ENCODE measurements around the gene GSG1L. TPM values are rescaled to one million over a fixed set of nuclear protein-coding genes. Genes with fewer than 3 reads are reported as not detected.

The GSG1L gene
- total and polyA plus RNA-seq, 9 of the 15 experiments (the other 6 are each of a cell fraction or from before 2014, with no cell fraction given), result not detected

- no peaks in the 10 kb centered on the region for H3K9me1 ChIP-seq (ENCODE audit: control insufficient read depth, insufficient read depth, low read length)
- no peaks in the 10 kb centered on the region for H3K79me2 ChIP-seq (ENCODE audit: control insufficient read depth, insufficient read depth, low read length)
- no peak for ATAC-seq
- intact Hi-C loops (cut with micrococcal nuclease), result no loop called here
- in situ Hi-C loops (cut with MboI), result no loop called here
- H3K36me3 ChIP-seq (ENCODE audit: control insufficient read depth, insufficient read depth, low read length), result no peaks in the 10 kb centered on the region
- CTCF ChIA-PET (ENCODE audit: low intra/inter-chr PET ratio), result no interaction called here
- no peaks in the 10 kb centered on the region; the same call in 1 of the 2 replicates for H4K20me1 ChIP-seq (replicated peaks; ENCODE audit: control insufficient read depth, insufficient read depth, low read length)
- BruUV-seq (replicated peaks), result no TSS peak
- POLR2A ChIA-PET, result interaction anchor here (0.8 kb wide), 1 partner anchor 58 kb away, joined by 3 read pairs; no protein-coding TSS in a partner anchor
- no peak for DNase-seq (ENCODE audit: extremely low read depth in 1 of 4, low spot score in 3 of 4)
- no peak overlapping the region for H3K27ac ChIP-seq (ENCODE audit: extremely low read depth, low read depth, low read length)
- no peaks in the 10 kb centered on the region for H3K9me3 ChIP-seq (replicated peaks; ENCODE audit: control insufficient read depth, insufficient read depth, low read depth, low read length)
- no peak overlapping the region for H3K9ac ChIP-seq (ENCODE audit: insufficient read depth in 1 of 2, low read depth in 2 of 2, low read length in 2 of 2)
- no peaks in the 10 kb centered on the region for H3K4me1 ChIP-seq (replicated peaks in 1 of 2; ENCODE audit: control insufficient read depth in 2 of 2, insufficient read depth in 2 of 2, low read length in 2 of 2)
- WGBS (ENCODE audit: insufficient coverage, low coverage, missing lambda C conversion rate), result 0% methylated on average over 7 of the region's 7 CpGs
- no peak overlapping the region for H2AFZ ChIP-seq (ENCODE audit: low read depth, low read length)
- H3K27me3 ChIP-seq (ENCODE audit: control insufficient read depth in 2 of 2, insufficient read depth in 2 of 2, low read length in 2 of 2), result peaks cover 16 to 40% of the 10 kb centered on the region in 2 experiments; a peak in 4 of 5 replicates
- no peak overlapping the region for H3K4me3 ChIP-seq
- FAIRE-seq, result no peak
- no peak overlapping the region for H3K4me2 ChIP-seq (ENCODE audit: insufficient read depth, low read length)
- TF ChIP-seq SAFB (IDR thresholded peaks at IDR 0.05; ENCODE audit: borderline replicate concordance, low read depth, low read length) (no peak), TOE1 (IDR thresholded peaks at IDR 0.05; ENCODE audit: borderline replicate concordance) (no peak), TOE1 (CRISPR knock-in tag; IDR thresholded peaks at IDR 0.05; ENCODE audit: borderline replicate concordance, low read depth) (no peak), ARHGAP35 (IDR thresholded peaks at IDR 0.05; ENCODE audit: partially characterized antibody) (no peak), GABPB2 (CRISPR knock-in tag; conservative IDR thresholded peaks at IDR 0.05) (no peak), BCLAF1 (IDR thresholded peaks at IDR 0.05; ENCODE audit: borderline replicate concordance in 1 of 2, control insufficient read depth in 1 of 2, low read depth in 2 of 2, low read length in 1 of 2) (no peak), HDAC3 (IDR thresholded peaks at IDR 0.05; ENCODE audit: borderline replicate concordance, partially characterized antibody) (no peak), U2AF1 (optimal IDR thresholded peaks at IDR 0.05; ENCODE audit: low read depth, low read length) (no peak), HEY1 (CRISPR knock-in tag; IDR thresholded peaks at IDR 0.05; ENCODE audit: borderline replicate concordance) (no peak), TBL1XR1 (IDR thresholded peaks at IDR 0.05; ENCODE audit: low read length in 2 of 2) (no peak), PRMT5 (CRISPR knock-in tag; IDR thresholded peaks at IDR 0.05) (no peak), HMGXB4 (CRISPR knock-in tag; IDR thresholded peaks at IDR 0.05) (no peak), ZNF165 (CRISPR knock-in tag; IDR thresholded peaks at IDR 0.05; ENCODE audit: borderline replicate concordance) (no peak), TEAD4 (IDR thresholded peaks at IDR 0.05; ENCODE audit: low read length) (no peak), TEAD4 (CRISPR knock-in tag; IDR thresholded peaks at IDR 0.05; ENCODE audit: borderline replicate concordance) (no peak)
These were observed 111.9 kb downstream of the GSG1L start for GRCh38 chr16:27951489-27952120.

All from K562 (cell line).